SW 1271 (cell line): ENCODE data around the gene SNCA.

Source experiments
- DNase-seq, 2 experiments: peaks; one replicate each; lab custom pipeline; 2025; lab: John Stamatoyannopoulos, UW

Gene SNCA

GRCh38 chr4:89704651-89705395, 132.1 kb downstream of the SNCA start:
- DNase-seq: no peak

- no peak for DNase-seq
Observed at GRCh38 chr4:89703829-89704590, 133.0 kb downstream of the SNCA start.

GRCh38 chr4:89700766-89701423, 136.1 kb downstream of the SNCA start:
- DNase-seq: no peak

GRCh38 chr4:89685690-89686089, 151.3 kb downstream of the SNCA start:
- DNase-seq: no peak

GRCh38 chr4:89685277-89685676, 151.7 kb downstream of the SNCA start:
- DNase-seq: no peak

GRCh38 chr4:89684536-89684935, 152.4 kb downstream of the SNCA start:
- DNase-seq: no peak

GRCh38 chr4:89682808-89683207, 154.2 kb downstream of the SNCA start:
- DNase-seq: no peak

GRCh38 chr4:89681671-89682070, 155.3 kb downstream of the SNCA start:
- DNase-seq: no peak

GRCh38 chr4:89681219-89681618, 155.7 kb downstream of the SNCA start:
- no peak for DNase-seq

- DNase-seq: no peak
Observed at GRCh38 chr4:89674876-89675459, 162.0 kb downstream of the SNCA start.
